HCT116 (cell line): ENCODE results near the gene RPTOR. TPM values are rescaled to one million over a fixed set of nuclear protein-coding genes. Genes with fewer than 3 reads are reported as not detected.

Experiments
- ATAC-seq: fragments of 200-7000 bp; cut with Tn5 transposase; 2 replicates; pipeline ENCODE4 v1.9.1; 2020; ENCODE audit warnings: mild to moderate bottlenecking, moderate library complexity
- BruUV-seq: library from RNA; stranded (reverse); fragments of 400-500 nt; replicated peaks from 2 replicates; lab custom pipeline; 2021; lab: Mats Ljungman, UMichigan
- CTCF ChIA-PET: fragments of 300-600 bp; sonication (Branson Sonifier 250); formaldehyde crosslinking; loops from one replicate; lab custom pipeline; 2021; ENCODE audit warnings: antibody characterized with exemption; lab: Charles Lee
- POLR2A ChIA-PET: fragments of 300-600, 350-600 bp; sonication (Branson Sonifier 250); formaldehyde crosslinking; loops from one replicate; lab custom pipeline; 2021; ENCODE audit warnings: antibody characterized with exemption; lab: Charles Lee
- RAD21 ChIA-PET, 2 experiments: fragments of 300-600 bp; sonication (Branson Sonifier 250); formaldehyde crosslinking; loops; one replicate each; lab custom pipeline; 2023; ENCODE audit warnings: low total read pairs in 2 of 2; ENCODE audit not compliant: uncharacterized antibody in 2 of 2, unreplicated experiment in 2 of 2, low non-redundant PET in 1 of 2; lab: Charles Lee
- DNase-seq: peaks from one replicate; pipeline ENCODE4 v3.0.0-alpha.2; 2010; ENCODE audit warnings: low read depth, low spot score
- H2AFZ ChIP-seq: fragments of 200-600 bp; shearing (Covaris generic), sonication (generic); 2 replicates; pipeline ENCODE4 v1.6.1; 2017; ENCODE audit warnings: low read depth, mixed run types, mixed read lengths, antibody characterized with exemption, low read length; ENCODE audit not compliant: poor library complexity, severe bottlenecking
- H3K27ac ChIP-seq: 2 replicates; pipeline ENCODE4 v1.5.1; 2012; ENCODE audit warnings: low read depth, low read length
- H3K27me3 ChIP-seq: fragments of 200-600 bp; sonication (generic); 2 replicates; pipeline ENCODE4 v1.6.1; 2016; ENCODE audit warnings: mixed run types, low read length, mixed read lengths; ENCODE audit not compliant: insufficient read depth
- H3K36me3 ChIP-seq, 2 experiments: fragments of 200-500 bp in 1 of 2; fragments of 200-600 bp in 1 of 2; sonication (Bioruptor generic) in 1 of 2; sonication (generic) in 1 of 2; 2 replicates each; pipeline versions ENCODE4 v1.5.1 to v1.6.1; 2014 to 2016; ENCODE audit warnings: low read length in 2 of 2, inconsistent platforms in 1 of 2, mixed read lengths in 1 of 2, mixed run types in 1 of 2; ENCODE audit not compliant: insufficient read depth in 2 of 2, control insufficient read depth in 1 of 2
- H3K4me1 ChIP-seq, 2 experiments: fragments of 200-600 bp in 1 of 2; sonication (generic) in 1 of 2; 2 replicates each; pipeline versions ENCODE4 v1.5.1 to v1.6.1; 2012 to 2017; ENCODE audit warnings: low read length in 2 of 2, inconsistent platforms in 1 of 2, mild to moderate bottlenecking in 1 of 2, mixed read lengths in 1 of 2, mixed run types in 1 of 2, moderate library complexity in 1 of 2; ENCODE audit not compliant: insufficient read depth in 2 of 2, control insufficient read depth in 1 of 2
- H3K4me2 ChIP-seq: fragments of 200-600 bp; sonication (generic); 2 replicates; pipeline ENCODE4 v1.6.1; 2017; ENCODE audit warnings: mixed run types, low read length, mixed read lengths
- H3K4me3 ChIP-seq, 2 experiments: fragments of 200-600 bp in 1 of 2; sonication (generic) in 1 of 2; replicated peaks in 1 of 2; 2 replicates each; pipeline ENCODE4 v1.5.1; 2011 to 2016; ENCODE audit warnings: low read length in 2 of 2, control low read depth in 1 of 2, low read depth in 1 of 2, mild to moderate bottlenecking in 1 of 2, mixed read lengths in 1 of 2, mixed run types in 1 of 2
- H3K79me2 ChIP-seq: fragments of 200-600 bp; sonication (generic); 2 replicates; pipeline ENCODE4 v1.6.1; 2017; ENCODE audit warnings: mild to moderate bottlenecking, mixed run types, low read length, moderate library complexity, mixed read lengths; ENCODE audit not compliant: insufficient read depth
- H3K9ac ChIP-seq: fragments of 200-600 bp; sonication (generic); 2 replicates; pipeline ENCODE4 v1.6.1; 2016; ENCODE audit warnings: low read length, mixed read lengths
- H3K9me2 ChIP-seq: fragments of 200-600 bp; sonication (generic), shearing (Covaris generic); 2 replicates; pipeline ENCODE4 v1.6.1; 2017; ENCODE audit warnings: mixed run types, mild to moderate bottlenecking, moderate library complexity; ENCODE audit not compliant: insufficient read depth
- H3K9me3 ChIP-seq, 2 experiments: fragments of 200-500 bp in 1 of 2; fragments of 200-600 bp in 1 of 2; sonication (Bioruptor generic) in 1 of 2; sonication (generic) in 1 of 2; 2 replicates each; pipeline ENCODE4 v1.6.1; 2014 to 2017; ENCODE audit warnings: low read length in 2 of 2, mixed read lengths in 2 of 2, inconsistent platforms in 1 of 2, low read depth in 1 of 2, mild to moderate bottlenecking in 1 of 2, mixed run types in 1 of 2, moderate library complexity in 1 of 2; ENCODE audit not compliant: control insufficient read depth in 1 of 2, insufficient read depth in 1 of 2
- H4K20me1 ChIP-seq: fragments of 200-600 bp; sonication (generic), shearing (Covaris generic); 2 replicates; pipeline ENCODE4 v1.6.1; 2017; ENCODE audit warnings: mixed run types, mild to moderate bottlenecking, moderate library complexity; ENCODE audit not compliant: insufficient read depth
- CEBPB ChIP-seq: IDR thresholded peaks from 2 replicates; pipeline ENCODE4 v1.6.1; 2012; ENCODE audit warnings: low read depth
- JUND ChIP-seq: IDR thresholded peaks from 2 replicates; pipeline ENCODE4 v1.6.1; 2012
- MAX ChIP-seq: IDR thresholded peaks from 2 replicates; pipeline ENCODE4 v1.6.1; 2012
- REST ChIP-seq: IDR thresholded peaks from 2 replicates; pipeline ENCODE4 v1.6.1; 2012; ENCODE audit warnings: low read depth
- intact Hi-C: fragments of 100-400 bp; cut with micrococcal nuclease; formaldehyde crosslinking; loops from 2 replicates; pipeline ENCODE4 v1.10.0; 2022
- total RNA-seq: library from RNA; stranded (reverse); gene quantifications from one replicate; pipeline ENCODE4 v1.2.1, GENCODE V29; 2021; ENCODE audit not compliant: unreplicated experiment

RPTOR gene
- total RNA-seq, 1 experiment from 2014 or later, result 69.5 TPM

DNA sequence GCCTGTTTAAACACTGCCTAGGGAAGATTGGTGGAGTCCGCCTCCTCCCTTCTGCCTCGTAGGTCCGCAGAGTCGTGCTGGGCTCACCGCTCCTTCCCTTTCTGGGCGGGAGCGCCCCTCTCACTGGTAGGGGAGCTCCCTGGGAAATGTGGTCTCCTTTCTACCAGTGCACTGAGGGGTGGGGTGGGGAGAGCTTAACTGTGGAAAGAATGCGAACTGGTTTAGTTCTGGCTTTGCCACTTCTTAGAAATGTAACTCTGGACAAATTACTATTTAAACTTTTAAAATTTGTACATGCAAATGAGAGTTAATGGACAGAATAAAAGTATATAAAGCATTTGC is 105.7 kb downstream of the RPTOR start:
- Histone ChIP-seq H3K4me3 (no peak overlapping the region), H3K9me2 (no peaks in the 10 kb centered on the region), H2AFZ (no peak overlapping the region), H3K27me3 (no peaks in the 10 kb centered on the region), H3K79me2 (peaks cover 93% of the 10 kb centered on the region), H3K9me3 (no peaks in the 10 kb centered on the region), H3K4me1 (peaks cover 6 to 31% of the 10 kb centered on the region in 2 experiments; a peak in 3 of 4 replicates), H4K20me1 (peaks cover 10% of the 10 kb centered on the region; the same call in 1 of the 2 replicates), H3K27ac (no peak overlapping the region), H3K9ac (no peak overlapping the region), H3K4me2 (peak overlapping the region; percentile 39; the same call in 1 of the 2 replicates), H3K36me3 (no peaks in the 10 kb centered on the region)
- intact Hi-C loops, result loop anchor here (1.0 kb wide), 1 partner anchor 223 kb away; no protein-coding TSS in a partner anchor
- no peak for DNase-seq
- ChIA-PET POLR2A (interaction anchor here (0.9 to 1.3 kb wide), 2 partner anchors 27 to 196 kb away, joined by 3 to 5 read pairs; no protein-coding TSS in a partner anchor), CTCF (interaction anchor here (0.8 to 2.2 kb wide), 17 partner anchors 9 to 249 kb away, joined by 3 to 14 read pairs (median 5); no protein-coding TSS in a partner anchor), RAD21 (interaction anchor here in 1 of 2 experiments (1.4 kb wide), 1 partner anchor 223 kb away, joined by 4 read pairs; no protein-coding TSS in a partner anchor)
- ATAC-seq, result peak; percentile 49; the same call in 1 of the 2 replicates
- no peak for TF ChIP-seq MAX
- TF ChIP-seq JUND, result no peak
- no peak for TF ChIP-seq REST
- TF ChIP-seq CEBPB, result no peak
- BruUV-seq, result no TSS peak
